ENCODE results near the gene ALCAM. TPM values are rescaled to one million over a fixed set of nuclear protein-coding genes. Genes with fewer than 3 reads are reported as not detected.

The ALCAM gene
- total and polyA plus RNA-seq, 2 donors (not counting 3 experiments of a cell fraction or from before 2014, with no cell fraction given): 46.3 to 118 TPM

GRCh38 chr3:105367406-105368213, 901 bp downstream of the ALCAM start:
- H3K79me2 ChIP-seq (ENCODE audit: control insufficient read depth, insufficient read depth, low read length): peaks cover 56% of the 10 kb centered on the region
- no TSS peak for BruUV-seq (replicated peaks)
- peaks cover 35% of the 10 kb centered on the region for H3K4me1 ChIP-seq (ENCODE audit: control insufficient read depth, extremely low read depth, insufficient read depth, low read length)
- no peaks in the 10 kb centered on the region for H3K9me3 ChIP-seq (replicated peaks; ENCODE audit: control insufficient read depth, insufficient read depth, low read length)
- intact Hi-C loops (cut with micrococcal nuclease): loop anchor here (5.0 to 10.0 kb wide), 4 partner anchors 260 to 1375 kb away; partner anchors contain the start of gene CBLB
- H3K36me3 ChIP-seq (ENCODE audit: control insufficient read depth in 2 of 2, extremely low read depth in 1 of 2, insufficient read depth in 2 of 2, low read length in 2 of 2): no peaks in the 10 kb centered on the region
- H4K20me1 ChIP-seq (replicated peaks; ENCODE audit: control insufficient read depth, extremely low read depth, insufficient read depth, low read length): no peaks in the 10 kb centered on the region
- peak overlapping the region; percentile 64 for H2AFZ ChIP-seq (ENCODE audit: low read depth, low read length)
- FAIRE-seq (no peak), DNase-seq (ENCODE audit: low read depth, low spot score) (peak; percentile 67)
- H3K4me2 ChIP-seq (ENCODE audit: insufficient read depth, low read length): peak overlapping the region; percentile 82
- CTCF ChIA-PET: interaction anchor here (1.2 to 5.2 kb wide), 21 partner anchors 28 to 1697 kb away, joined by 3 to 84 read pairs (median 5); no protein-coding TSS in a partner anchor
- H3K9me1 ChIP-seq (replicated peaks; ENCODE audit: control insufficient read depth, extremely low read depth, insufficient read depth, low read length): no peaks in the 10 kb centered on the region
- H3K4me3 ChIP-seq (replicated peaks in 1 of 3; ENCODE audit: insufficient read depth in 1 of 3, low read depth in 1 of 3, low read length in 3 of 3): peak overlapping the region; percentile 49 to 83 (median 80)
- dilution Hi-C loops (cut with MboI; ENCODE audit: extremely low pct_ligation_motif_present, low sequenced_read_pairs): no loop called here
- no peak for TF ChIP-seq POLR2AphosphoS5 (IDR thresholded peaks at IDR 0.05; ENCODE audit: insufficient read depth, low read depth, low read length)
- no peak for TF ChIP-seq FOS (IDR thresholded peaks at IDR 0.05; ENCODE audit: borderline replicate concordance, insufficient read depth, low read length)
- TF ChIP-seq JUN (IDR thresholded peaks at IDR 0.05; ENCODE audit: borderline replicate concordance, insufficient read depth, insufficient read length, low read depth): no peak
- TF ChIP-seq MAX (IDR thresholded peaks at IDR 0.05; ENCODE audit: insufficient read depth, insufficient read length): no peak
- no peak for TF ChIP-seq CTCF (IDR thresholded peaks at IDR 0.05; ENCODE audit: extremely low read depth in 1 of 2, insufficient read depth in 1 of 2, low read depth in 1 of 2, low read length in 2 of 2)
- TF ChIP-seq EZH2 (IDR thresholded peaks at IDR 0.05; ENCODE audit: borderline replicate concordance, low read depth, low read length, severe bottlenecking): no peak
- H3K27me3 ChIP-seq (ENCODE audit: control insufficient read depth in 2 of 2, insufficient read depth in 2 of 2, low read length in 2 of 2): no peaks in the 10 kb centered on the region
- peak overlapping the region; percentile 83 for H3K9ac ChIP-seq (replicated peaks; ENCODE audit: extremely low read depth, insufficient read depth, low read length)
- H3K27ac ChIP-seq (ENCODE audit: insufficient read depth, low read depth, low read length): peak overlapping the region; percentile 80
- POLR2A ChIA-PET: interaction anchor here (1.1 to 1.5 kb wide), 2 partner anchors 9 to 459 kb away, joined by 3 to 7 read pairs; no protein-coding TSS in a partner anchor
